Hippocampal formation (tissue), 2 donors: ENCODE data around the gene ABCF2.

Source experiments
- DNase-seq, 2 donors: peaks; one replicate each; lab custom pipeline; 2025; lab: John Stamatoyannopoulos, UW

ABCF2 gene

DNA sequence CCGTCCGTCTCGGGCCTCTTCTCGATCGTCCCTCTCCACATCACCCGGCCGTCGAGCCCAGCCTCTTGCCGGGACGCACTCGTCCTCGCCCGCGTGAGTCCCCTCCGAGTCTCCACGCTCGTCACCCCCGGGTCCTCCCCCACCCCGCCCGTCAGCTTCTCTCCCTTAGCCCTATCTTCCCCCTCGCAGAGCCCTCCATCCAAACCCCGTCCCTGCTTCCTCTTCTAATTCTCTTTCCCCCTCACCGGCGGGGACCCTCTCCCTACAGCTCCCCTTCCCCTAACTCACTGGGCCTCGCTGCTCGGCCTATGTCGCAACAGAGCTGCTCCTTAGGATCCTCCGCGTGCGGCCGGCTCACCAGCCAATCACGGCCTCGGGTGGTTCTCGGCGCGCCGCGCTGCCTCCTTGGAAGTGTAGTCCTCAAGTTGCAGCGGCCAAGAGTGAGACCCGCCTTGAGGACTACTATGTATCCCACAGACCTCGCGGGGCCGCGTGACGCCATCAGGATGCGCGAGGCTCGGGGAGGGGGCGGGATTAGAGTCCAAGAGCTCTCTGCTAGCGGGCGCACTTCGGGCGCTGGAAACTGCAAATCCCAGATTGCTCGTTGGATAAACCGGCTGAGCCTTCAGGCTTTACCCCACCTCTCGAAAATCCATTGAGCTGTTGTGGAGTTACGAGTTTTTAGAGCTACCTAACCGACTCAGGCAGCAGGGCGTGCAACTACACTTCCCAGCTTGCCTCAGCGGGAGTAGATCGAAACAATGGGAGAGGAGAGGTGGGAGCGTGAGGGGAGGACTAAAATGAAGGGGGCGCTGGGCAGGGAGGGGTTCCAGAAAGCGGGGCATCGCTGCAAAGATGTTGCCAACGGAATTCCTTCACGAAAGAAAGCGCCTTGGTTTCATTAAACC, at the start of gene ABCF2:
Gene ABCF2, minus strand, starts transcription at position 331 of the 908 bp plus-strand sequence. CDS start 747 bp downstream, outside the sequence.
- DNase-seq = peak; percentile 94 to 99

DNA sequence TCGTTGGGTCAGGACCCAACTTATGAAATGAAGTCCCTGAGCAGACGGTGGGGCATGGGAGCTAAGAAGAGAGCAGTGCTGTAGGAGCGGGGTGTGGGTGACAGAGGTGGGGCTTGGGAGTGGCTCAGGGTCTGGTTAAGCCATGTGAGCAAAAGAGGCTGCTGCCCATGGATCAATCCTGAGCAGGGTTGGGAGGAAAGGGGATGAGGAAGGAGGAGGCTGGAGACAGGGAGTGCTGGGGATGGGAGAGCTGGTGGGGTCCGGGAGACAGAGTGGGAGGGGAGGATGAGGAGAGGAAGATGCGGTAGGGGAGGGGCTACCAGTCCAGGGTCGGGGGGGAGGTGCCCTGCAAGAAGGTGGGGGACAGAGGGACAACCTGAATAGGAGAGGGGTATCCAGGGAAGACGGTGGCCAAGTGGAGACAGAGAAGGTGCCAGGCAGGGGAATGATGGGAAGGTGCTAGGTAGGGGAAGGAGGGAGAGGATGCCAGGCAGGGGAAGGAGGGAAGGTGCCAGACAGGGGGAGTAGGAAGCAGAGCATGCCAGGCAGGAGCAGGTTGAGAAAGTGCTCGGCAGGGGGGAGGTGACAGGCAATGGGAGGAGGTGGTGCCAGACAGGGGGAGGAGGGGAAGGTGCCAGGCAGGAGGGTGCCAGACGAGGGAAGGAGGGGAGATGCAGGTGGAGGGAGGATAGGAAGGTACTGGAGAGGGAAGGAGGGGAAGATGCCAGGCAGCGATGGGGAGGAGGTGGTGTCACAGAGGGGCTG, 49.0 kb upstream of the ABCF2 start:
- no peak for DNase-seq

DNA sequence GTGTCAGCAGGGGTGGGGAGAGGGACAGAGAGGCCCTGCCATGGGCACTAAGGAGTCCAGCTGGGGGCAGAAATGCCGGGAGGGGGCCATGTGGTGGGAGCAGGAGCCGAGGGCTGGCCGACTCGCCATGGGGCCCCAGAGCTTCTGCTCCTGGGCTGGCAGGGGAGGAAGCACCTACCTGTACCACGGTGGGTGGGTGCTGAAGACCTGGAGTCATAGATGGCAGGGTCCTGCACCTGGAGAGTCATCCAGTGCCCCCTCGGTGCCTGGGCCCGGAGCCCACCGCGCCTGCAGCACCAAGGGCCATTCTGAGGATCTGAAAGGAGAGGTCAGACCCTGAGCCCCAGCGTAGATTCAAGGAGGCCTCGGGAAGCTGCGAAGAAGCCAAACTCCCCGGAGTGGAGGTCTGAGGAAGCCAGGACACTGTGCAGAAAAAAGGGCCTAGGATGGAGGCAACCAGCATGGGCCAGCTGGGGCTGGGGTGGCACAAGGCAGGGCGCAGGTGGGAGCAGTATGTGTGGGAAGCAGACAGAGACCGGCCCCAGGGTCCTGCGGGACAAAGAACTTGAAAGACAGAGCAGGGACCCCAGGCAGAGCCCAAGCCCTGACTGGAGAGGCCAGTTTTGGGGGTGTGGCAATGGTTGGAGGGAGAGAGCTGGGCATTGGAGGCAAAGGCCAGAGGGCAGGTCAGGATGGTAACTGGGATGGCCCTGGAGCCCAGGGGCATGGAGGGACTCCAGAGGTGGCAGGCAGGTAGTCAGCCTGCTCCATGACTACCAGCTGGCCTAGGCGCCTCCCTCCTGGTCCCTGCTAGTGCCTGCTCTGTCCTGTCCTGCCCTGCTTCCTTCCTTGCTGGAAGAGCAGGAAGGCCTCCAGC, 48.2 kb upstream of the ABCF2 start:
- no peak for DNase-seq

DNA sequence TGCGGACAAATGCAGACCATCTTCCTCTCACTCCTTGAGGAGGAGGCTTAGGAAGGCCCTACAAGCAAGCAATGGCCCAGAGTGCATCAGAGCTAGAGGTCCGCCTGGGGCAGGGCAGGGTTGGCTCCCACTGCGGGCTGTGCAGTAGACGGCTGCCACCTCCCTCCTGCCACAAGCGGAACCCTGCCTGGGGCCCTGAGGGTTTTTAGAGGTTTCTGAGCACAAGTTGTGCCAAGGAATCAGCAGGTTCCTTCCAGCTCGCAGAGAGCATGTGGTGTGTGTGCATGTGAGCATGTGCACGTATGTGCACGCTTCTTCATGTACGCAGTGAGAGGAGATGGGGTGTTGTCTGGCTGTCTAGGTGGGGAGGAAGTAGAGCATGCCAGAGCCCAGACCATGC, 47.4 kb upstream of the ABCF2 start:
- DNase-seq = no peak

DNA sequence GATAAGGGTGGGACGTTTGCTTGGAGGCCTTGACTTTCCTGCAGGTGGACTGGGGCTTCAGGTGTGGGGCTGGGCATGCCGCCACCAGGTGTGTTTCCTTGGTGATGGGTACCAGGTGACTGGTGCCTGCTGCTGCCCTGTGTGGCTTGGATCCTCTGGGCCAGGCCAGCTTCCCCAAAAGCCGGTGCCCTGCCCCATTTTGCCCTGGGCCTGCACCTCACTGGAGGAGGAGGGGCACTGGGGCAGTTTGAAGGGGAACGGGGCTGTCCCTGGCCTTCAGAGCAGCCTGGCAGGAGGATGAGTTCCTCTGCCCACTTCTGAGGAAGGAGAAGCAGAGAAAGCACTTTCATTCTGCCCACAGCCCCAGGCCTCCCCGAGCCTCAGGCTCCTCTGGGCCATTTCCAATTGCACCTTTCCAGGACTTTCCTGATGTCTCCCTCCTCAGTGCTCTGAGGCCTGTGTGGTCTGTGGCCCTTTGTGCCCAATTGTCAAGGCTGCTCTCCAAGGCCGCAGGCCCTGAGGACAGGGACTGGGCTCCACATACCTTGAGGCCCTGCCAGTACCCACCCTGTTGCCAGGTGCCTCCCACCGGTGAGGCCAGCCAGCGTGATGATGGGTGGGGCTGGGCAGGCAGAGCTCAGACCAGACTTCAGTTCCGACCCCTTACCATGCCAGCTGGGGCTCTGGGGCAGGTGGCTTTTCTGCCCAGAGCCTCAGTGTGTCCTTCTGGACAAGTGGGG, 46.8 kb upstream of the ABCF2 start:
- DNase-seq = no peak

DNA sequence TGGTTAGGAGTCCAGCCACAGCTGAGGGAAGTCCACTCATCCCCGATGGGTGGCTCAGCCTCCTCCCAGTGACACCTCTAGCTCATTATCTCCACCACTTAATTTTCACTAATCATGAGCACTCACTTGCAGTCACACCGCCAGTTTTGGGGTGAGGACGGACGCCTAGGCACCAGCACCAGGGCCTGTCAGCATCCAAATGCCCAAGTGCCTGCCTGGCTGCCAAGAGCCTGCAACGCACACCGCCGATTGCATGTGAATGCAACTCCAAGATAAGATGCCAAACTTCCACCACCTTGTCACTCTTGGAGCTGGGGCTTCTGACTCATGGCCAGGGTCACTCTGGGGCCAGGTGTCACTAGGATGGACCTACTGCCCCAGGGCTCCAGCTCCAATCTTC, 45.9 kb upstream of the ABCF2 start:
- DNase-seq = no peak

DNA sequence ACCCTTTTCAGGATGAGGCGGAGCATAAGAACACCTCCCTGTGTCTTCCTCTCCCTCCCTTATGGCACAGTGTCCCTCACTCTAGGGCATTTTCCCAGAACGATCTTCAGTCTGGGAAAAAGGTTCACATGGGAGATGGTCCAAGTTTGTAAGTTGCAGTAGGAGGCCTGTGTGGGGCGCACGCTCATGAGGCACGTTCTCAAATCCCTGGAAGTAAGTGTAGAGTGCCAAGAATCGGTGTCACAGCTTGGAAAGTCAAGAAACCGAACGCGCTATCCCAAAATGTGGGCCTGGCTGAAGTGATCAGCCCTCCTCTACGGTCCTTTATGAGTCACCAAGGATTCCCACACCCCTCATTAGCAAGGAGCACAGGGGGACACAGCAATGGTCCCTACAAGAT, 45.4 kb upstream of the ABCF2 start:
- no peak for DNase-seq

DNA sequence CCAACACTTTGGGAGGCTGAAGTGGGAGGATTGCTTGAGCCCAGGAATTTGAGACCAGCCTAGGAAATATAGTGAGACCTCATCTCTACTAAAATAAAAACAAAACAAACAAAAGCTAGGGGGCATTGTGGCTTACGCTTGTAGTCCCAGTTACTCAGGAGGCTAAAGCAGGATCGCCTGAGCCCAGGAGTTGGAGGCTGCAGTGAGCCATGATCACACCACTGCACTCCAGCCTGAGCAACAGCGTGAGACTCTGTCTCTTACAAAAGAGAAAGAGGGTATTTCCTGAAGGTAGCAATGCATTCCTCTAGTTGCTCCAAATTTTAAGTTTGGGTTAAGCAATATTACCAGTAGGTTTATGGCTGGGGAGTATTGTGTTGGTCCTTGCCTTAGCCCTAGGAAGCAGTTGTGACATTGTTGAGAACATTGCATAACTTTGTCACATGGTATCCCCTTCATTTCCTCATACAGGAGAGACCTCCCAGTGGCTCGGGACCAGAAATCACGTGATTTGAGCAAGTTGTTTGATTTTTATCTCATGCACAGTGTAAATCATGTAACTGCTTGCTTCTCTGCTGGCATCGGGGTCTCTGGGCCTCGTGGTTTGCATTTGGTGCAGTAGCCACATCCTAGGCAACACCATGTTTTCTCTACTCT, 44.8 kb upstream of the ABCF2 start:
- DNase-seq = no peak

DNA sequence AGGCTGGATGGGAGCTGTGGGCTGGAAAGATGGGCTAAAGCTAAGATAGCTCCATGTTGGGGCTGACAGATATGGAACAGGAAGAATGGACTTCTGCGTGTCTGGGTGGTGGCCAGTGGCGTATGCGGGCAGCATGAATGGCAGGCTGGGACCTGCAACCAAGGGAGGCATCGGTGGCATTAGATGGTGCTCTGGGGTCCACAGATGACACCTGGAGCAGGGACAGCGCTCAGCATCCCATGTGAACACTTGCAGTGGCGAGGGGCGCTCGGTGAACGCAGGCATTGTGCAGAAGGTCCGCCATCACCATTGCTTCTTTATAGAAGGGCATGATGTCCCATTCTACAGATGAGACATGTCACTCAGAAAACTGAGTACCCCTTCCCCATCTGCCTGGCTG, 42.5 kb upstream of the ABCF2 start:
- DNase-seq = no peak

DNA sequence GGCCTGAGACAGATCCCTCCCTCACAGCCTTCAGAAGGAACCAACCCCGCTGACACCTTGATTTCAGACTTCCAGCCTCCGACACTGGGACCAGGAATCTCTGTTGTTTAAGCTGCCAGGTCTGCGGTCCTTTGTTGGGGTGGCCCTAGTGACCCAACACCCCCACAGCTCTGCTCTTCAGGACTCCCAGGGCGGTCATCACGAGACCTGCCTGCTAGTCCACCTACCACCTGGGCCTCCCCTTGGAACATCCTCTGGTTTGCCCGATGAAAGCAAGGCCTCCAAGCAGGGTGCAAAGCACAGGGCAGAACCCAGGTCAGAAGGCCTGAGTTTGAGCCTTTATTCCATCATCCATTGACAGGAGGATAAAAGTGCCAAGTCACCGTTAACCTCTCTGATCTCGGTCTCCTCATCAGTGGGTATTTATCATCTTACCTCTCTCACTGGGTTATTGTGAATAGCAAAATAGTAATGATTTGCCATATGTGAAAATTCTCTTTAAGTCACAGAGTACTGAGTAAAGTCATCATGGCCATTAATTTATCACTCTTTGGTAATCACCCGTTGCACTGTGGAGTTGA, 38.4 kb upstream of the ABCF2 start:
- DNase-seq = no peak

DNA sequence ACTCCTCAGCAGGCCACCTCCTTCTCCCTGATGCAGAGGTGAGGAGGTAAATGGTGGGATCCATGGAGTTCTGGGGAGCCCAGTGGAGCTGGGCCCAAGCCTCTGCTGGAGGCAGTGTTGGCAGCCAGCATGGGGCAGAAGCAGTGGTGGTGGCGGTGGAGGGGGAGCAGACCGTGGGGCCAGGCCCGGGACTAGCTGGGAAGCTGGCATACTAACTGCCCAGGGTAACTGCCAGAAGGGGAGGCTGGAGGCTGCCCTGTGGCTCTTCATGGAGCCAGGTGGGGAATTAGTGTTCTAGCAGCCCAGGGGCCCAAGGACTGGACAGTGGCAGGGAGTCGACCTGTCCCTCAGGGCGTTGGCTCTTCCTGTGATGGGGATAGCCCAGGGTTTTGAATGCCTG, 37.6 kb upstream of the ABCF2 start:
- DNase-seq = no peak

DNA sequence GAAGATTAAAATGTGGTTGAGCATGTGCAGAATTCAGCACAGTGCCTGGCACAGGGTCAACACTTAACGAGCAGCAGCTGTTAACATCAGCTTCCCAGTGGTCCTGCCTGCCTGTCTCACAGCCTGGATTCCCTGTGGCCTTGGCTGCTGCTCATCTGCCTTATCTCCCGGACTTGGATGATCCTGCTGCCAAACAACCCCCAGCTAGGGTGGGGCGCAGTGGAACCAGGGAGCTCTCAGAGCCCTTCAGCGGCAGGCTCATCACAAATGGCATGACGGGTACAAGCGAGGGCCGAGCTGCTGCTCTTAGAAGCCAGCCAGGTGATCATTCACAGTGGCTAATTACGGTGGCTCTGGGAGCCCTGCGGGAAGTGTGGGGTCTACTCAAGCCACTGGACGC, 34.5 kb upstream of the ABCF2 start:
- DNase-seq = no peak

DNA sequence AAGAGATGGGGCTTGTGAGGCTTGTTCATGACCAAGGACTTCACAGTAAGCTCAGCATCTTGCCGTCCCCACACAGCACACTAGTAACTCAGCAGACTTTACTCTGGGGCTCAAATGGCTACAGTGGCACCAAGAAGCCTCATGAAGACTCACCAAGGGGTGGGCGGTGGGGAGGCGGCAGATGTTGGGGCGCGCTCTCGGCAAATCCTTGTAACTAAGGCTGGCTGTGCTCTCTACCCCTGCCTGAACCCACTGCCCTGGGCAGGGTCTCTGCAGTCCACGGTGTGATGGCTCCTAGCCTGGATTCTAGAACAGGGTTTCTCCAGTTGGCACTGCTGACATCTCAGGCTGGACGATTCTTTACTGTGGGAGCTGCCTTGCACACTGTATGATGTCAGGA, 33.9 kb upstream of the ABCF2 start:
- no peak for DNase-seq

DNA sequence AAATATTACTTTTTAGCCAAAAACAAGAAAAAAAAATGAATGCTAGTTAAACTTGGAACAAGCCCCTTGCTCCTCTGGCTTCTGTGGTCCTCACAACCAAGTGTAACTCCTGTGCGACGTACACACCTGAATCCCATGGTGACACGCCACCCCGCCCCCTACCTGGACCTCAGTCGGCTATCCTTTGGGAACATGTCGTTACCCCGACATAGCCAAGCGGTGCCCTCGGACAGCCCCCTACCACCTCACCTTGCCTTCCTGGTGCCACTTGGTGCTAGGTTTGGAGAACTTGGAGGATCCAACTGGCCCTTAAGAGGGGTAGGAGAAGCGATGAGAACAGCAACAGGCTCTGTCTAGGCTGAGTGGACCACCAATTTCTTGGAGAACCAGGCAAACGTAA, 33.5 kb upstream of the ABCF2 start:
- DNase-seq = no peak

DNA sequence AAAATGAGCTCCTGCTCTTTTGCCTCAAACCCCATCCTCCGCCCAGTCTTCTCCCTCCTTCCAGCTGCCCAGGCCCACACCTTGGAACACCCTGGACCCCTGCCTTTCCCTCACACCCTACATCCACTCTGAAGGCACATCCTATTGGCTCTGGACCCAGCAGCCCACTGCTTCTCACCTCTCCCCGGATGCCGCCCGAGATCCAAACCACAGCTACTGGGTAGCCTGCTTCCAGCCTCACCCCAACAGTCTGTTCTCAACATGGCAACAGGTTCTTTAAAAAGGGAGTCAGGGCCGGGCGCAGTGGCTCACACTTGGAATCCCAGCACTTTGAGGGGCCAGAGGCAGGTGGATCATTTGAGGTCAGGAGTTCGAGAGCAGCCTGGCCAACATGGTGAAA, 31.0 kb upstream of the ABCF2 start:
- no peak for DNase-seq

DNA sequence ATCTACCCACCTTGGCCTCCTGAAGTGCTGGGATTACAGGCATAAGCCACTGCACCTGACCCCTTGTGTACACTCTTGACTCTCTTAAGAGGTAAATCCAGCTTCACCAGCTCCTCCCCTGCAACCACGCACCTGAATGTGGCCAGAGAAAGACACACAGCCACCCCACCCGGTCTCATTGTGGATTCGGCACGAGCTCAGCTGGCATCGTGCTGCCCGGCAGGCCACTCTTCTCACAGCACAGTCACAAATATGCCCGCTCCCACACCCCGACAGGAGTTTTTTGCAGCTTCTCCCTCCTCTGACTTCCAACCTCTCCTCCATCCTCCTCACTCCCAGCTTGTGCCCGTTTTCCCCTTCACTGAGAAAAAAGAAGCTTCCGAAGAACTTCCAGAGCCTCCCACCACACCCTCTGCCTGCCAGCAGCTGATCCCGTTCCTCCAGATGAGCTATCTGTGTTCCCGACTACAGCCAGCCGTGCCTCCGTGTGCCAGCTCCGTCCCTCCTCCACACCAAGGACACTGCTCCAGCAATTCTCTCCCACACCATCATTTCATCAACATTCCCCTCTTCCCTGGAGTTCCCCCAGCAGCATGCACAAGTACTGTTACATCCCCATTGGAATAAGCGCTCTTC, 29.5 kb upstream of the ABCF2 start:
- DNase-seq = no peak

DNA sequence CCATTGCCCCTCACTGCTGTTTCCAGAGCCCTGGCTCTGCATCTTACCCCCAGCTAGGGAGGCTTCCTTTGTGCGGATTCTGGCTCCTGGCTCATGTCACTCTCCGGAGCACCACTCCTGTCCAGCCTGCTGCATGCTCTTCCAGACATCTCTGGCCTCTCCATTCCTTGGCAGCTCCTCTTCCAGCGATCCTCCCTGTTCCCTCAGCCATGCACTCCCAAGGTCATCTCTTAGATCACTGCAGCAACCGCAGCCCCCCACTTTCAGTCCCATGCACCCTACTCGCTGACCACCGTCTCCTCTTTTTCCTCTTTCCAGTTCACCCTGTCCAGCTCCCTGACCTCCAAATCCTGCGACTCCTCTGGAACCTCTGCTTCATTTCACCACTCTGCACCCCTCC, 28.4 kb upstream of the ABCF2 start:
- DNase-seq = no peak

DNA sequence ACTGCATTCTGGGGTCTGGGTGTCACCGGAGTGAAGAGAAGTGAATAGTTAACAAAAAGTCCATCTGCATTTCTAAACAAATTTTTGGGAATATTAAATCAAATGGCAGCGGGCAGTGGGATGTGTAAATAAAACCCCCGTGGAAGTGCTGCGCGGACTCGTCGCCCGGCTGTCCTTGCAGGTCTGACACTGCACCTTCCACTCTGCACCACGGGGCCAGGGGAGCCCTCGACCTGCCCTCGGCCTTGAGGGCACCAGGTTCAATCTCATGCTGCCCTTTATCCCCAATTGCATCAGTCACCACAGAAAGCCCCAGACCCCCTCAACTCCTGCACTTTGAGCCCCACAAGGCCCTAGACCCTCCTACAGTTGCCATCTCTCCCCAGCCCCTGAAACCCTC, 27.8 kb upstream of the ABCF2 start:
- no peak for DNase-seq

DNA sequence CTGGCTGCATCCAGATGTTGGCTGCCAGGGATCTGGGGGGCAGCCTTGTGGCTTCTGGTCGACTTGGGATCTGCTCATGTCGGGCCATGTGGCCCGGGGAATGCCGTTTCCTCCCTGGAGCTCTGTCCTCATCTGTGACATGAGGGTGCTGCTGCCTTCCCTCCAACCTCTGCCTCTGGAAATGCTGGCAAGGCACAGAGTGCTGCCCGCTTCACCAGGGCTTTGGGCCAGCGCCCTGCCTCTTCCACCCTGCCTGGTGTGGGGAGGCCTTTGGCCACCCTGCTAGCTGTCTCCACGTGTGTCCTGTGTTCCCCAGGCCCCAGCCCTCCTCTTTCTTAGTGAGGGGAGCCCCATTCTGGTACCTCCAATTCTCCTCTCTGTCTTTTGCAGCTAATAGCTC, 27.3 kb upstream of the ABCF2 start:
- DNase-seq = no peak
